GM19238 (cell line): ENCODE results near the gene BLOC1S4.

Experiments used
- DNase-seq: peaks from one replicate; pipeline ENCODE4 v3.0.0; 2011; ENCODE audit warnings: low spot score; ENCODE audit not compliant: insufficient read length

Gene BLOC1S4

DNA sequence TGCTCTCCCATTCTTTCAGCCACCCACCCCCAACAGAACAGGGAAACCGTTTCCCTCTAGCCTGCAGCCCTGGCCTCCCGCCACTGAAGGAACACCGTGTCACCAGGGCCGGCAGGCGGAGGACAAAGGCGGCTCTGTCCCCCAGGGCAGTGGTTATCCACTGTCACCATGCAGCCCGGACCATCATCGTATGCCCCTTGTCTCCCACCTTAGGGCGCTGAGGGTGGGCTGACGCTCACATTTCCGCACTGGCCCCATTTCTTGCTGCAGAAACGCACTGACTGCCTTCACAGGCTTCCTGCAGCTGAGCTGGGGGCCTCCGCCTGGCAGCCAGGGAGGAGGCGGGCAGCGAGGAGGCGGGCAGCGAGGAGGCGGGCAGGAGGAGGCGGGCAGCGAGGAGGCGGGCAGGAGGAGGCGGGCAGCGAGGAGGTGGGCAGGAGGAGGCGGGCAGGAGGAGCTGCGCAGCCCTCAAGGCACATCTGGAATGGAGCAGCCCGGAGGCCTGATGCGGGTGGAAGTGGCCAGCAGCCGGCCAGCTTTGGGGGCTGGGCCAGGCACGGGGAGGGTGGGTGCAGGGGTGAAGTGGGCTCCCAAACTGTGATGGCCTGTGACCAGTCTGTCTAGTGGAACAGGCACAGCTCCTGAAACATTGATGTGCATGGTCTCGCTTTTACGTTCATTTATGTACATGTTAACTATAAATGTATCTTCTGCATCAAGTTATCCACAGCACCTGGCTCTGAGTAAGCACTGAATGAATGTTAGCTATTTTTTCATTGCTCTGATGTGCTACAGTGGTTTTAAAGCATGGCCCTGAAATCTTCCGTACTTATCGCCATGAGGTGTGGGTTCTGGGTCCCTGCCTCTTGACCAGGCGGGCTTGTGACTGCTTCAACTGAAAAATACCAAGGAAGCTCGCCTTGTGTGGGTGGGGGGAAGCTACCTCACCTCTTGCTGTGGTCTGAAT lies 46.0 kb downstream of the BLOC1S4 start:
- DNase-seq, result no peak

- no peak for DNase-seq
Observed at GRCh38 chr4:6763330-6763851, 47.4 kb downstream of the BLOC1S4 start.

DNA sequence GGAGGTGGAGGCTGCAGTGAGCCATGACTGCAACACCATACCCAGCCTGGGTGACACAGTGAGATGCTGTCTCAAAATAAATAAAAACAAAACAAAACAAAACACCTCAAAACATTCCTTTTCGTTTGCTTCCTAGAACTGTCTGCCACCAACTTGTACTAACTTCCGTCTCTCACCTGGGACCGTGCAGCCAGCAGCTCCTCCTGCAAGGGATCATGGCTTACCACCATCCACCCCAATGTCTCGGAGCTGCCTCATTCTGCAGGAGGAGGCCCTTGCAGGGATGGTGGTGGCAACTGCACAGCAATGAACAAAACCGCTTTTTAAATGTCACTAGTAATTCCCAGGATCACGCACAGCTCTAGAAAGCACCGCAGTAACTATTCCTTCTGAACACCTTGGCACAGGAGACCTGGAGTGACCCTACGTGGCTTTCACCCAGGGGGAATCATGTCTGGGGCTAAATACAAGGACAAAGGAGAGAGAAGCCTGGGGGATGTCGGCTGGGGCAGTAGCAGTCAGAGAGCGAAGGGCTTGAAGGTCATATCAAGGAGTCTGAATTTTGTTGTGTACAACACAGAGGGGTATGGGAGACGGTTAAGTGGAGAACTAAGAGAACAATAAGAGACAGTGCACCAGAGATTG lies 49.1 kb downstream of the BLOC1S4 start:
- DNase-seq, result no peak

DNA sequence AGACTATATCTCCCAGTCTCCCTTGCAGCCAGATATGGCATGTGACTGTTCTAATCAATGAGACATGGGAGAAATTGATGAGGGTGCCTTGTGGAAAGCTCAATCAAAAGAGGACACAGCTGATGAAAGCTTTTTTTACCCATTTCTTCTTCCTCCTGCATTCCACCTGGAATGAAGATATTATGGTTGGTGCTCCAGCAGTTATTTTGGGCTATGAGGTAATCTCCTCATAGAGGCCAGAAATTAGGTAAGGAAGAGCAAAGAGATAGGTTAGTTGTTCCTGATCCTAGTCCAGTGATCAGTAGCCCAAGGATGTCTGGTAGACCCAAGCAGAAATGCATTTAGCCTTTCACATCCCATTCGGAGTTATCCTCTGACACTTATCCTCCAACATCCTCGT lies 49.7 kb downstream of the BLOC1S4 start:
- no peak for DNase-seq
